Stomach (tissue), 4 donors: Measurements from ENCODE around the gene TOX2.

Source experiments
- CTCF ChIP-seq, 7 experiments: fragments of 450-650 bp in 4 of 7; fragments of 200-600 bp in 3 of 7; sonication (generic) in 3 of 7; IDR thresholded peaks; one replicate each; pipeline ENCODE4 v1.5.1; 2016 to 2019; ENCODE audit warnings: antibody characterized with exemption in 7 of 7, control low read depth in 2 of 7, mild to moderate bottlenecking in 1 of 7
- POLR2AphosphoS5 ChIP-seq, 3 donors: sonication (generic); formaldehyde crosslinking; IDR thresholded peaks; one replicate each; pipeline ENCODE4 v1.6.1; 2016; ENCODE audit warnings: antibody characterized with exemption in 3 of 3

DNA sequence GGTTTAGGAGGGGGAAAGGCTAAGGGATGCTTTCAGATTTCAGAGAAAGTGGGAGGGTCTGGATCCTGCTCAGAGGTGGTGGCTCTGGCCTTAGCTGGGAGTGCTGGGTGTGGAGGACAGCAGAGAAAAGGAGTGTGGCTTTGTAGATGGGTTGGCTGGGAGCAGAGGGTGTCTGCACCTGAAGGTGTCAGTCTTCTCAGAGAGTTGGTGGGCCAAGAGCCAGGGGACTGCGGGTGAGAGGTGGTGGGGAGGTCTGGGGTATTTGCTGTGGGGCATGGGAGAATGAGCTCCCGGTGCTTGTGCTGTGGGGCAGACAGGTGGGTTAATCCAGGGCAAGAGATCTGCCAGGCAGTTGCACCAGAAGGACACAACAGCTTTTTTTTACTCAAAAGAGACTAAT, 67.4 kb downstream of the TOX2 start:
- no peak for TF ChIP-seq CTCF (IDR thresholded peaks at IDR 0.05)
- no peak for TF ChIP-seq POLR2AphosphoS5 (IDR thresholded peaks at IDR 0.05)
